ENCODE measurements around the gene TOM1L2. TPM values are rescaled to one million over a fixed set of nuclear protein-coding genes. Genes with fewer than 3 reads are reported as not detected.
A peak's percentile ranks its signal among the peaks of the same experiment; 100 is the strongest.

The TOM1L2 gene
- total RNA-seq, 3 donors from 2014 or later (not counting 1 experiment from before 2014, with no cell fraction given), result 35.7 to 43.2 (median 35.7) TPM

GRCh38 chr17:17826942-17827785, 145.0 kb downstream of the TOM1L2 start:
- ATAC-seq, result no peak
- Histone ChIP-seq H3K27ac (ENCODE audit: low read length) (peak overlapping the region; percentile 24), H3K4me1 (ENCODE audit: control insufficient read depth, insufficient read depth, low read length) (peaks cover 60% of the 10 kb centered on the region)

GRCh38 chr17:17826342-17826713, 145.9 kb downstream of the TOM1L2 start:
- ATAC-seq (no peak), DNase-seq (peak in 1 of 2 donors; percentile 50)
- Histone ChIP-seq H3K9me3 (ENCODE audit: control insufficient read depth, insufficient read depth, low read length) (no peaks in the 10 kb centered on the region), H3K27me3 (ENCODE audit: control insufficient read depth, insufficient read depth, low read length) (no peaks in the 10 kb centered on the region), H3K36me3 (ENCODE audit: control insufficient read depth, insufficient read depth, low read length) (no peaks in the 10 kb centered on the region), H3K4me1 (ENCODE audit: control insufficient read depth, insufficient read depth, low read length) (peaks cover 62% of the 10 kb centered on the region), H3K27ac (ENCODE audit: low read length) (peak overlapping the region; percentile 24), H3K4me3 (ENCODE audit: low read length) (no peak overlapping the region)
- H3K27ac Mint-ChIP-seq, result peak overlapping the region; percentile 76 to 87
- no peaks in the 10 kb centered on the region for H3K9me3 Mint-ChIP-seq
- 4% methylated on average over 2 of the region's 2 CpGs for WGBS (ENCODE audit: insufficient coverage)
- peaks cover 20 to 58% of the 10 kb centered on the region in 2 donors for H3K4me1 Mint-ChIP-seq
- TF ChIP-seq CTCF (IDR thresholded peaks at IDR 0.05), result no peak
- H3K36me3 Mint-ChIP-seq, result no peaks in the 10 kb centered on the region
- H3K27me3 Mint-ChIP-seq (ENCODE audit: low read depth in 2 of 2), result no peaks in the 10 kb centered on the region
- intact Hi-C loops (cut with micrococcal nuclease), result no loop called here
- peak overlapping the region; percentile 70 for H3K4me3 Mint-ChIP-seq

More at GRCh38 chr17:17826942-17827785, 145.0 kb downstream of the TOM1L2 start:
- Histone ChIP-seq H3K36me3 (ENCODE audit: control insufficient read depth, insufficient read depth, low read length) (no peaks in the 10 kb centered on the region), H3K4me3 (ENCODE audit: low read length) (no peak overlapping the region), H3K27me3 (ENCODE audit: control insufficient read depth, insufficient read depth, low read length) (no peaks in the 10 kb centered on the region), H3K9me3 (ENCODE audit: control insufficient read depth, insufficient read depth, low read length) (no peaks in the 10 kb centered on the region)
- TF ChIP-seq CTCF (IDR thresholded peaks at IDR 0.05), result no peak
- Mint-ChIP-seq H3K27ac (peak overlapping the region in 1 of 2 donors; percentile 87), H3K4me3 (no peak overlapping the region), H3K36me3 (no peaks in the 10 kb centered on the region), H3K27me3 (ENCODE audit: low read depth in 2 of 2) (no peaks in the 10 kb centered on the region), H3K9me3 (no peaks in the 10 kb centered on the region), H3K4me1 (peaks cover 20 to 56% of the 10 kb centered on the region in 2 donors)
- intact Hi-C loops (cut with micrococcal nuclease), result no loop called here
- WGBS (ENCODE audit: insufficient coverage), result 94% methylated on average over 16 of the region's 16 CpGs
- DNase-seq, result no peak

- no peaks in the 10 kb centered on the region for H3K36me3 Mint-ChIP-seq
Measured at GRCh38 chr17:17824783-17825614, 147.2 kb downstream of the TOM1L2 start.

More at GRCh38 chr17:17824783-17825614, 147.2 kb downstream of the TOM1L2 start:
- DNase-seq (peak in 1 of 2 donors; percentile 40), ATAC-seq (no peak)
- intact Hi-C loops (cut with micrococcal nuclease), result loop anchor here (1.0 kb wide), 1 partner anchor 11 kb away; the partner anchor contains the start of gene SREBF1
- TF ChIP-seq CTCF (IDR thresholded peaks at IDR 0.05), result no peak
- no peaks in the 10 kb centered on the region for H3K27me3 Mint-ChIP-seq (ENCODE audit: low read depth in 2 of 2)
- H3K4me3 Mint-ChIP-seq, result peak overlapping the region; percentile 25
- 74% methylated on average over 14 of the region's 14 CpGs for WGBS (ENCODE audit: insufficient coverage)
- Histone ChIP-seq H3K27me3 (ENCODE audit: control insufficient read depth, insufficient read depth, low read length) (no peaks in the 10 kb centered on the region), H3K36me3 (ENCODE audit: control insufficient read depth, insufficient read depth, low read length) (no peaks in the 10 kb centered on the region), H3K27ac (ENCODE audit: low read length) (peak overlapping the region; percentile 84), H3K4me3 (ENCODE audit: low read length) (no peak overlapping the region), H3K9me3 (ENCODE audit: control insufficient read depth, insufficient read depth, low read length) (no peaks in the 10 kb centered on the region), H3K4me1 (ENCODE audit: control insufficient read depth, insufficient read depth, low read length) (peaks cover 65% of the 10 kb centered on the region)
- no peaks in the 10 kb centered on the region for H3K9me3 Mint-ChIP-seq
- H3K27ac Mint-ChIP-seq, result peak overlapping the region; percentile 67 to 87
- peaks cover 20 to 67% of the 10 kb centered on the region in 2 donors for H3K4me1 Mint-ChIP-seq

Data from natural killer cell (primary cell).